ENCODE measurements around the gene WSCD2.

- TF ChIP-seq POLR2A (IDR thresholded peaks at IDR 0.05) (no peak), CTCF (IDR thresholded peaks at IDR 0.05) (no peak)
Measured at GRCh38 chr12:108282160-108282559, 153.1 kb downstream of the WSCD2 start.
